HL-60 (cell line): ENCODE measurements around the gene TDRD10.

Experiments
- DNase-seq, 2 experiments: peaks; one replicate each; pipeline ENCODE4 v3.0.0-alpha.2; 2010 to 2020; ENCODE audit warnings: low read depth in 1 of 2, low spot score in 1 of 2
- H3K27ac ChIP-seq: fragments of 250-450 bp; sonication (Bioruptor Pico); replicated peaks from 2 replicates; pipeline ENCODE4 v1.5.1; 2020; ENCODE audit warnings: mild to moderate bottlenecking, moderate library complexity
- H3K27me3 ChIP-seq: fragments of 250-450 bp; sonication (Bioruptor Pico); 2 replicates; pipeline ENCODE4 v1.5.1; 2021; ENCODE audit warnings: mild to moderate bottlenecking, moderate library complexity; ENCODE audit not compliant: insufficient read depth, poor library complexity, severe bottlenecking
- H3K4me3 ChIP-seq: replicated peaks from 2 replicates; pipeline ENCODE4 v1.5.1; 2011; ENCODE audit warnings: mild to moderate bottlenecking, control low read depth, low read length; ENCODE audit not compliant: insufficient read depth
- CTCF ChIP-seq: IDR thresholded peaks from one replicate; pipeline ENCODE4 v1.5.1; 2011; ENCODE audit warnings: low read length, control low read depth, inconsistent platforms; ENCODE audit not compliant: insufficient read depth
- GABPA ChIP-seq: IDR thresholded peaks from 2 replicates; pipeline ENCODE4 v1.6.1; 2012; ENCODE audit warnings: low read depth
- POLR2AphosphoS5 ChIP-seq: IDR thresholded peaks from 2 replicates; pipeline ENCODE4 v1.6.1; 2012; ENCODE audit warnings: low read depth
- SPI1 ChIP-seq: IDR thresholded peaks from 2 replicates; pipeline ENCODE4 v1.6.1; 2012; ENCODE audit warnings: low read depth, mild to moderate bottlenecking, borderline replicate concordance
- TF ChIP-seq, protein P1 (sequence below): IDR thresholded peaks from 2 replicates; pipeline ENCODE4 v1.6.1; 2012; ENCODE audit warnings: low read depth; ENCODE audit not compliant: insufficient replicate concordance

The TDRD10 gene

GRCh38 chr1:154478639-154479038 is 23.4 kb upstream of the TDRD10 start:
- TF ChIP-seq GABPA (no peak), SPI1 (no peak; the same call in 1 of the 2 replicates), POLR2AphosphoS5 (no peak), CTCF (no peak)
- TF ChIP-seq, protein P1, sequence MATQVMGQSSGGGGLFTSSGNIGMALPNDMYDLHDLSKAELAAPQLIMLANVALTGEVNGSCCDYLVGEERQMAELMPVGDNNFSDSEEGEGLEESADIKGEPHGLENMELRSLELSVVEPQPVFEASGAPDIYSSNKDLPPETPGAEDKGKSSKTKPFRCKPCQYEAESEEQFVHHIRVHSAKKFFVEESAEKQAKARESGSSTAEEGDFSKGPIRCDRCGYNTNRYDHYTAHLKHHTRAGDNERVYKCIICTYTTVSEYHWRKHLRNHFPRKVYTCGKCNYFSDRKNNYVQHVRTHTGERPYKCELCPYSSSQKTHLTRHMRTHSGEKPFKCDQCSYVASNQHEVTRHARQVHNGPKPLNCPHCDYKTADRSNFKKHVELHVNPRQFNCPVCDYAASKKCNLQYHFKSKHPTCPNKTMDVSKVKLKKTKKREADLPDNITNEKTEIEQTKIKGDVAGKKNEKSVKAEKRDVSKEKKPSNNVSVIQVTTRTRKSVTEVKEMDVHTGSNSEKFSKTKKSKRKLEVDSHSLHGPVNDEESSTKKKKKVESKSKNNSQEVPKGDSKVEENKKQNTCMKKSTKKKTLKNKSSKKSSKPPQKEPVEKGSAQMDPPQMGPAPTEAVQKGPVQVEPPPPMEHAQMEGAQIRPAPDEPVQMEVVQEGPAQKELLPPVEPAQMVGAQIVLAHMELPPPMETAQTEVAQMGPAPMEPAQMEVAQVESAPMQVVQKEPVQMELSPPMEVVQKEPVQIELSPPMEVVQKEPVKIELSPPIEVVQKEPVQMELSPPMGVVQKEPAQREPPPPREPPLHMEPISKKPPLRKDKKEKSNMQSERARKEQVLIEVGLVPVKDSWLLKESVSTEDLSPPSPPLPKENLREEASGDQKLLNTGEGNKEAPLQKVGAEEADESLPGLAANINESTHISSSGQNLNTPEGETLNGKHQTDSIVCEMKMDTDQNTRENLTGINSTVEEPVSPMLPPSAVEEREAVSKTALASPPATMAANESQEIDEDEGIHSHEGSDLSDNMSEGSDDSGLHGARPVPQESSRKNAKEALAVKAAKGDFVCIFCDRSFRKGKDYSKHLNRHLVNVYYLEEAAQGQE, result no peak
- Histone ChIP-seq H3K27ac (no peak overlapping the region), H3K27me3 (no peaks in the 10 kb centered on the region), H3K4me3 (no peak overlapping the region)
- DNase-seq, result peak; percentile 65 to 82

GRCh38 chr1:154479764-154480421 is 22.1 kb upstream of the TDRD10 start:
- Histone ChIP-seq H3K4me3 (no peak overlapping the region), H3K27ac (no peak overlapping the region), H3K27me3 (no peaks in the 10 kb centered on the region)
- peak; percentile 55 to 79 for DNase-seq
- TF ChIP-seq GABPA (no peak), CTCF (peak; percentile 88)
- TF ChIP-seq, protein P1, result no peak

DNA sequence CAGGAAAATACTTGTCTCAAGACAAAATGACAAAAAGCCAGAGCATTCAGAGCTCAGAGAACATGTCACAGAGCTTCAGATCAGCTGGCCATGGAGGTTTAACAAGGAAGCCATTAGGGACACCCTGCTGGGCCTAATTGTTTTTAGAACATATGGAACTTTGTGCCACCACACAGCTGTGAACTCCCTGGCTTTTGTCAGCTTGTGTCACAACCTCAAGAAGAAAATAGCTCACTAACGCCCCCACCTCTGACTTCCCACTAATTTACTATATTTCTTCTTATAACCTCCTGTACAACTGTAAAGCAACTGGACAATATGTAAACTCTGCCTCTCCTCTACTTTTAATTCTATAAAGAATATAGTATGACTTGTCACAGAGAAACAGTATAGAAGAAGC is 21.0 kb upstream of the TDRD10 start:
- Histone ChIP-seq H3K27me3 (no peaks in the 10 kb centered on the region), H3K27ac (no peak overlapping the region), H3K4me3 (no peak overlapping the region)
- TF ChIP-seq, protein P1, result no peak
- no peak for TF ChIP-seq CTCF
- TF ChIP-seq SPI1, result no peak
- DNase-seq, result no peak
